ENCODE results near the gene FAF2.
A peak's percentile ranks its signal among the peaks of the same experiment; 100 is the strongest.

FAF2 gene

DNA sequence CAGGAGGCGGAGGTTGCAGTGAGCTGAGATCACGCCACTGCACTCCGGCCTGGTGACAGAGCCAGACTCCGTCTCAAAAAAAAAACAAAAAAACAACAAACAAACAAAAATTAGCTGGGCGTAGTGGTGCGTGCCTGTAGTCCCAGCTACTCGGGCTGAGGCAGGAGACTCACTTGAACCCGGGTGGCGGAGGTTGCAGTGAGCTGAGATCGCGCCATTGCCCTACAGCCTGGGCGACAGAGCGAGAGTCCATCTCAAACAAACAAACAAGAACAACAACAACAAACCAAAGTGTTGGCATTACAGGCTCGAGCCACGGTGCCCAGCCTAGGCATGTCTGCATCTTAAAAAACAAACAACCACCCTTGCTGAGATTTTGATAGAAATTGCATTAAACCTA is 76.8 kb downstream of the FAF2 start:
- Histone ChIP-seq H4K91ac (ENCODE audit: low read length) (no peak overlapping the region), H3K4me1 (ENCODE audit: control insufficient read depth, insufficient read depth, low read depth, low read length) (no peaks in the 10 kb centered on the region), H3K14ac (ENCODE audit: low read length in 2 of 2) (no peak overlapping the region), H2BK120ac (ENCODE audit: low read depth, low read length) (no peak overlapping the region), H3K36me3 (ENCODE audit: control insufficient read depth in 1 of 2, insufficient read depth in 2 of 2, low read depth in 1 of 2, low read length in 2 of 2) (peaks cover 29 to 37% of the 10 kb centered on the region in 2 experiments), H3K27me3 (ENCODE audit: control insufficient read depth in 1 of 2, insufficient read depth in 1 of 2, low read length in 2 of 2) (no peaks in the 10 kb centered on the region), H3K23ac (ENCODE audit: low read length in 2 of 2) (no peak overlapping the region), H2BK15ac (ENCODE audit: low read depth, poor library complexity, severe bottlenecking) (no peak overlapping the region), H3K4me3 (ENCODE audit: insufficient read depth in 1 of 2, low read depth in 1 of 2, low read length in 2 of 2) (no peak overlapping the region), H3K27ac (ENCODE audit: low read length, poor library complexity, severe bottlenecking) (no peak overlapping the region), H3K9ac (ENCODE audit: low read length) (no peak overlapping the region), H3K18ac (ENCODE audit: low read depth in 1 of 2, low read length in 2 of 2) (no peak overlapping the region), H4K8ac (ENCODE audit: low read length) (no peak overlapping the region), H3K4ac (ENCODE audit: low read depth in 1 of 2, low read length in 2 of 2) (no peak overlapping the region), H2AFZ (ENCODE audit: low read depth, low read length) (no peak overlapping the region), H2BK12ac (ENCODE audit: low read length in 2 of 2) (no peak overlapping the region), H2BK5ac (ENCODE audit: low read depth, low read length, poor library complexity, severe bottlenecking) (no peak overlapping the region), H3K4me2 (ENCODE audit: low read length, poor library complexity, severe bottlenecking) (no peak overlapping the region), H2AK5ac (ENCODE audit: low read length, severe bottlenecking) (no peak overlapping the region), H3K79me1 (replicated peaks; ENCODE audit: low read length, poor library complexity, severe bottlenecking) (peaks cover 27% of the 10 kb centered on the region), H3K9me3 (ENCODE audit: control insufficient read depth, low read length) (no peaks in the 10 kb centered on the region)
- no peak for DNase-seq
- WGBS = 91% methylated on average over 15 of the region's 15 CpGs

DNA sequence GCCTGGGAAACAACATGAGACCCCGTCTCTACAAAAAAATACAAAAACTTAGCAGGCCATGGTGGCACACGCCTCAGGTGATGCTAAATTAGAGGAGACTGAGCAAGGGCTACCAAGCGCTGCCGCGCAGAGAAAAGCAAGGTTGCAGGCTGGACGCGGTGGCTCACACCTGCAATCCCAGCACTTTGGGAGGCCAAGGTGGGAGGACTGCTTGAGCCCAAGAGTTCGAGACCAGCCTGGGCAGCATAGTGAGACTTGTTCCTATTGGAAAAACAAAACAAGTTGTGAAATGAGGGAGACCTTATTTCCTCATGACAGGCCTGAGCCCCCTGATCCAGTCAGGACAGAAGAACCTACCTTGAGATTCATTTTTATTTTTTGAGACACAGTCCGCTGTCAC is 77.5 kb downstream of the FAF2 start:
- Histone ChIP-seq H3K23ac (ENCODE audit: low read length in 2 of 2) (no peak overlapping the region), H3K27me3 (ENCODE audit: control insufficient read depth in 1 of 2, insufficient read depth in 1 of 2, low read length in 2 of 2) (no peaks in the 10 kb centered on the region), H3K9me3 (ENCODE audit: control insufficient read depth, low read length) (no peaks in the 10 kb centered on the region), H3K79me1 (replicated peaks; ENCODE audit: low read length, poor library complexity, severe bottlenecking) (peaks cover 28% of the 10 kb centered on the region), H2BK5ac (ENCODE audit: low read depth, low read length, poor library complexity, severe bottlenecking) (no peak overlapping the region), H2BK12ac (ENCODE audit: low read length in 2 of 2) (no peak overlapping the region), H4K91ac (ENCODE audit: low read length) (no peak overlapping the region), H3K27ac (ENCODE audit: low read length, poor library complexity, severe bottlenecking) (no peak overlapping the region), H3K14ac (ENCODE audit: low read length in 2 of 2) (no peak overlapping the region), H3K4me3 (ENCODE audit: insufficient read depth in 1 of 2, low read depth in 1 of 2, low read length in 2 of 2) (no peak overlapping the region), H2AK5ac (ENCODE audit: low read length, severe bottlenecking) (no peak overlapping the region), H3K4ac (ENCODE audit: low read depth in 1 of 2, low read length in 2 of 2) (no peak overlapping the region), H3K9ac (ENCODE audit: low read length) (no peak overlapping the region), H2BK120ac (ENCODE audit: low read depth, low read length) (no peak overlapping the region), H4K8ac (ENCODE audit: low read length) (no peak overlapping the region), H3K4me2 (ENCODE audit: low read length, poor library complexity, severe bottlenecking) (no peak overlapping the region), H3K18ac (ENCODE audit: low read depth in 1 of 2, low read length in 2 of 2) (no peak overlapping the region), H3K36me3 (ENCODE audit: control insufficient read depth in 1 of 2, insufficient read depth in 2 of 2, low read depth in 1 of 2, low read length in 2 of 2) (peaks cover 33 to 43% of the 10 kb centered on the region in 2 experiments), H2BK15ac (ENCODE audit: low read depth, poor library complexity, severe bottlenecking) (no peak overlapping the region), H2AFZ (ENCODE audit: low read depth, low read length) (no peak overlapping the region), H3K4me1 (ENCODE audit: control insufficient read depth, insufficient read depth, low read depth, low read length) (peaks cover 4% of the 10 kb centered on the region)
- WGBS = 96% methylated on average over 9 of the region's 9 CpGs
- no peak for DNase-seq

GRCh38 chr5:176526462-176526861 is 78.3 kb downstream of the FAF2 start:
- Histone ChIP-seq H3K27ac (ENCODE audit: low read length, poor library complexity, severe bottlenecking) (no peak overlapping the region), H3K9ac (ENCODE audit: low read length) (no peak overlapping the region), H3K9me3 (ENCODE audit: control insufficient read depth, low read length) (no peaks in the 10 kb centered on the region), H2AK5ac (ENCODE audit: low read length, severe bottlenecking) (no peak overlapping the region), H3K18ac (ENCODE audit: low read depth in 1 of 2, low read length in 2 of 2) (no peak overlapping the region), H3K27me3 (ENCODE audit: control insufficient read depth in 1 of 2, insufficient read depth in 1 of 2, low read length in 2 of 2) (no peaks in the 10 kb centered on the region), H4K8ac (ENCODE audit: low read length) (no peak overlapping the region), H3K4me1 (ENCODE audit: control insufficient read depth, insufficient read depth, low read depth, low read length) (peaks cover 12% of the 10 kb centered on the region), H2AFZ (ENCODE audit: low read depth, low read length) (no peak overlapping the region), H2BK15ac (ENCODE audit: low read depth, poor library complexity, severe bottlenecking) (no peak overlapping the region), H4K91ac (ENCODE audit: low read length) (no peak overlapping the region), H3K23ac (ENCODE audit: low read length in 2 of 2) (no peak overlapping the region), H3K4me2 (ENCODE audit: low read length, poor library complexity, severe bottlenecking) (no peak overlapping the region), H2BK12ac (ENCODE audit: low read length in 2 of 2) (no peak overlapping the region), H3K36me3 (ENCODE audit: control insufficient read depth in 1 of 2, insufficient read depth in 2 of 2, low read depth in 1 of 2, low read length in 2 of 2) (peaks cover 40 to 51% of the 10 kb centered on the region in 2 experiments), H2BK120ac (ENCODE audit: low read depth, low read length) (no peak overlapping the region), H3K79me1 (replicated peaks; ENCODE audit: low read length, poor library complexity, severe bottlenecking) (peaks cover 28% of the 10 kb centered on the region), H3K14ac (ENCODE audit: low read length in 2 of 2) (no peak overlapping the region), H2BK5ac (ENCODE audit: low read depth, low read length, poor library complexity, severe bottlenecking) (no peak overlapping the region), H3K4ac (ENCODE audit: low read depth in 1 of 2, low read length in 2 of 2) (no peak overlapping the region), H3K4me3 (ENCODE audit: insufficient read depth in 1 of 2, low read depth in 1 of 2, low read length in 2 of 2) (no peak overlapping the region)
- 91% methylated on average over 9 of the region's 9 CpGs for WGBS
- no peak for DNase-seq

- Histone ChIP-seq H2BK5ac (ENCODE audit: low read depth, low read length, poor library complexity, severe bottlenecking) (no peak overlapping the region), H3K18ac (ENCODE audit: low read depth in 1 of 2, low read length in 2 of 2) (no peak overlapping the region), H3K79me1 (replicated peaks; ENCODE audit: low read length, poor library complexity, severe bottlenecking) (peaks cover 32% of the 10 kb centered on the region), H3K9me3 (ENCODE audit: control insufficient read depth, low read length) (no peaks in the 10 kb centered on the region), H2BK12ac (ENCODE audit: low read length in 2 of 2) (no peak overlapping the region), H3K4me2 (ENCODE audit: low read length, poor library complexity, severe bottlenecking) (no peak overlapping the region), H3K27me3 (ENCODE audit: control insufficient read depth in 1 of 2, insufficient read depth in 1 of 2, low read length in 2 of 2) (no peaks in the 10 kb centered on the region), H3K9ac (ENCODE audit: low read length) (peak overlapping the region; percentile 6), H3K14ac (ENCODE audit: low read length in 2 of 2) (no peak overlapping the region), H4K8ac (ENCODE audit: low read length) (no peak overlapping the region), H4K91ac (ENCODE audit: low read length) (peak overlapping the region; percentile 11), H2BK15ac (ENCODE audit: low read depth, poor library complexity, severe bottlenecking) (no peak overlapping the region), H2AFZ (ENCODE audit: low read depth, low read length) (no peak overlapping the region), H2BK120ac (ENCODE audit: low read depth, low read length) (no peak overlapping the region), H2AK5ac (ENCODE audit: low read length, severe bottlenecking) (no peak overlapping the region), H3K4ac (ENCODE audit: low read depth in 1 of 2, low read length in 2 of 2) (no peak overlapping the region), H3K4me3 (ENCODE audit: insufficient read depth in 1 of 2, low read depth in 1 of 2, low read length in 2 of 2) (no peak overlapping the region), H3K36me3 (ENCODE audit: control insufficient read depth in 1 of 2, insufficient read depth in 2 of 2, low read depth in 1 of 2, low read length in 2 of 2) (peaks cover 44 to 61% of the 10 kb centered on the region in 2 experiments), H3K4me1 (ENCODE audit: control insufficient read depth, insufficient read depth, low read depth, low read length) (peaks cover 20% of the 10 kb centered on the region), H3K23ac (ENCODE audit: low read length in 2 of 2) (no peak overlapping the region), H3K27ac (ENCODE audit: low read length, poor library complexity, severe bottlenecking) (no peak overlapping the region)
- no peak for DNase-seq
- 92% methylated on average over 34 of the region's 34 CpGs for WGBS
These were observed 79.3 kb downstream of the FAF2 start for GRCh38 chr5:176527246-176528222.
